Stimulated activated CD8-positive, alpha-beta memory T cell treated with anti-CD3 and anti-CD28 coated beads, Interleukin-12 subunit alpha, Interleukin-12 subunit beta, amount 100 ng/mL, for 1 hour (primary cell): ENCODE results near the gene ARMH1.

Experiments
- DNase-seq: peaks from one replicate; pipeline ENCODE4 v3.0.0-alpha.2; 2020; ENCODE audit warnings: low read depth

The ARMH1 gene

DNA sequence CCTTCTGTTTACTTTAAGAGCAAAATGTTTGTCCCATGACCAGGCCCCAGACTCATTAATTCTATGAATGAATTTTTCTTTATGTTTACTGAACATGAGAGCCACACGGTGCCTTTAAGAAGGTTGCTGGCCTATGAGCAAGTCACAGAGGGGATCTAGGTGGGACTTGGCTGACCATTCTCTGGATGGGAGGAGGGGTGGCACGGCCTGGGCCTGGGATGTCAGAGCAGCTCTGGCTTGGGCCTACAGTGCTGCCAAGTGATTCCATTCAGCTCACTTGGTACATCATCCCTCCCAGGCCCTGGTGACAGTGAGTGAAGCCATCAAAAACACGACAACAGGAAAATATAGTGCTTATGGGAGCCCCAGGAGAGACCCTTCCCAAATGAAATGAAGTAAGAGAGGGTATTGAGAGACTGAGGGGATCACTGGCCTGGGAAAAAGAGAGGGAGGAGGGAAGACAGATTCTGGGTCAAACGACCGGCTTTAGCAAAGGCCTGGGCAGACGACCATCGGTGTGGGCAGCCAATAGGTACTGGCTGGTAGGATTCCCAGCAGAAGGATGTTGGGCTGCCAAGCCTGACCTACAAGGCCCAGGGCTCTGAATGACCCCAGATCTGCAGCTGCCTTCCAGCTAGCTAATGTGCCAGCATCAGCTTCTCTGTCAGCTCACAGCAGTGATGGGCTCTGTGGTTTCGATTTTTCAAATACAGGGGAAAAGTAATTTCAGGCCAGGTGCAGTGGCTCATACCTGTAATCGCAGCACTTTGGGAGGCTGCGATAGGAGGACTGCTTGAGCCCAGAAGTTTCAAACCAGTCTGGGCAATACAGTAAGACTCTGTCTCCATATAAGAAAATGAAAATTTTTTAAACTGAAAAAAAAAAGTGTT is 3.5 kb upstream of the ARMH1 start:
- no peak for DNase-seq

DNA sequence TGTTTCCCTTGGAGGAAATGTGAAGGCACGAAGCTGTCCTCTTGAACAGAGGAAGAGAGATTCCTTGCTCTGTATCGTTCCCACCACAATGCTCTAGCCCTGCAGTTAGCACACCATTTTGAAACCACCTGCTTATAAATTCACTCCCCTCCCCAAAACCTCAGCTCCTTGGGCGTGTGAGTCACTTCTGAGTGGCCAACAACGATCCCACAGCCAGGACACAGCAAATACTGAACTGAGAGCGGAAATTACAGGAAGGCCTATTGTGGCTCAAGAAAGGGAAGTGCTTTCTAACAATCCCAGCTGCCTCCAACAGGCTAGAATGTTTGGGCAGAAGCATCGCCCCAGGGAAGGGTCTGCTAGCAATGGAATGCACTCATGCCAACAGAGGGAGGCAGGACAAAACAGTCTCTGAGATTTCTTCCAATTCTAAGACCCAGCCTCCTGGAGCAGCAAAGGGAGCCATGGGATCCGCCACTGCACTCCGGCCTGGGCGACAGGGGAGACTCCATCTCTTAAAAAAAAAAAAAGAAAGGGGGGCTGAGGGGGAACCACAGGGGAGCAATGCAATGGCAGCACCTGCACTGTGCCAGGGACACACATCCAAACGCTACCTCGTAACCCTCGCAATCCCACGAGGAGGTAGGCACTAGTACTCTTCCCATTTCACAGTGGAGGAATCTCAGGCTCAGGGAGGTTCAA is 2.1 kb upstream of the ARMH1 start:
- DNase-seq = no peak

DNA sequence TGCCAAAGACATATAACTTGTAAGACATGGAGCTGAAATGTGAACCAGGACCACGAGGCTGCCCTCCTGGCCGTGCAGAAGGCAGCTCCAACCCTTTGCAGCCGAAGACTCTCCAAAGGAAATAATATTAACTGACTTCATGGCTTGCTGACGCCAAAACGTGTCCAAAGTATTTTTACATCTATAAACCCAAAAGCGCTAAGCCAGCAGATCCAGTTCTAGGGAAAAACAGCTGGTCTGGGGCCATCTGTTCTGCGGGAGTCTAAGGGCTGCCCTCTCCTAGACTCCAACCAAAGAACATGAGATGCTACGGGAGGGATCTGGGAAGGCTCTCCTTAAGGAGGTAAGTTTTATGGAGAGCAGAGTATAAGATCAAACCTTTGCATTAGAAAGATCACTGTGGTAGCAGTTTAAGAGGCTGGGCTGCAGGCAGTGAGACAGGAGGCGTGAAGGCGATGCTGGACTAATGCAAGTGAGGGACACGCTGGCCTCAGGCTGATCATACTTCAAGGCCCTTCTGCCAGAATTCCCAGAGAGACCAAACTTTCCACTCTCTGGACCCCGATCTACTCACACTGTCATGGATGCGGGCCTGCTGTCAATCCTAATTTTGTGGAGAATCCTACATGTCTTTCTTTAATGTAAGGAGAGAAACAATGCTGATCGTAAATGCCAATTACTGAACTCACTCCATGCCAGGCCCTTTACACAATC is 1.4 kb upstream of the ARMH1 start:
- DNase-seq = no peak

DNA sequence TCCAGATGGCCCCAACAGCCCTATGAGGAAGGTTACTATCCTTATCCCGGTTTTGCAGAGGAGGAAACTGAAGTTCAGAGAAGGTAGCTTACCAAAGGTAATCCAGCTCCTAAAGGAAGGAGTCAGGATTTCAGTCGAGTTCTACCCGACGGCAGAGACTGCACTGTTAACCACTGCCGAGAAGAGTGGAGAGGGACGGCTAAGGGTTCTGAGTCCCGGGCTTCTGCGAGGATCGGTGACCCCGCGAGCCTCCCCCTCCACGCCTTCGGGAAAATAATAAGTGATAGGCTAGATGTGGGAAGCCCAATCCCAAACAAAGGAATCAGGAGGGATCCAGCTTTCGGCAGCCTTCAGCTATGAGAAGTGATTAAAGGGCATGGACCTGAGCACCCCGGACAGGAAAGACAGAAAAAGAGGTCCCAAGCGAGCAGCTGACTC is 820 bp upstream of the ARMH1 start:
- DNase-seq = no peak

DNA sequence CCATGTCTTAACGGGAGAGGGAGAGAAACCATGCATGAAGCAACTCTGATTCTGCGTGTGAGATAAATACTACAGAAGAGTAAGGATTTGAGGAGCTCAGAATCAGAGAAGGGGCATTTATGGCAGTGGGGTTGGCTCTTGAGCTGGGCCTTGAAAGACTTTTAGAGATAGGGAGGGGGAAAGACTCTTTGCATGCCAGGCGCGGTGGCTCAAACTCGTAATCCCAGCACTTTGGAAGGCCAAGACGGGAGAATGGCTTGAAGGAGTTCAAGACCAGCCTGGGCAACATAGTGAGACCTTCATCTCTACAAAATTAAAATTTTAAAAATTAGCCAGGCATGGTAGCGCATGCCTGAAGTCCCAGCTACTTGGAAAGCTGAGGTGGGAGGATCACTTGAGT is 672 bp downstream of the ARMH1 start:
- DNase-seq = no peak

DNA sequence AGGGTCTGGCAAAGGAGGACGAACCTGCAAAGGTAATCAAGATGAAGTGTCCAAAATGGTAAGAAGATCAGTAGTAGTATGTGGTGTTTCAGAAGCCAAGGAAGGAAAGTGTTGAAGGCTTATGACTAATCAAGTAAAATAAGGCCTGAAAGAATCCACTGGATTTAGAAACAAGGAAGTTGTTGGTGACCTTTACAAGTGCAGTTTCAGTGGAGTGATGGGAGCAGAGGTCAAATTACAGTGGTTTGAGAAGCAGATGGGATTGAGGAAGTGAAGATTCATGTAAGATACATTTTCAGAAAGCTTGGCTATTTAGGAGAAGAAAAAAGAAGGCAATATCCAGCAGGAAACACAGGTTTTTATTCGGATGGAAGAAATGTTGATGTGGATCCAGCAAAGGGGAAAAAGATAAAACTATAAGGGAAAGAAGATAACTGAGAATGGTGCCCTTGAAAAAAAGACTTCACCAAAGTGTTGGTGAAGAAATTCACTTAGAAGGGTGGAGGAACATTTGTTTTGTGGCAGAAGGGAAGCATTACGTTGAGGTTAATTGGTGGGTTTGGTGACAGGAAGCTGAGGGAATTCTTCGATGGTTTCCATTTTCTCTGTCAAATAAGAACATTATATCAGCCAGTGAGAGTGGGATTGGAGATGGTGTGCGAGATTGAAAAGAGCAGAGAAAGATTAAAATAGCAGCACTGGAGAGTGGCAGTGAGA is 2.1 kb downstream of the ARMH1 start:
- DNase-seq = no peak

DNA sequence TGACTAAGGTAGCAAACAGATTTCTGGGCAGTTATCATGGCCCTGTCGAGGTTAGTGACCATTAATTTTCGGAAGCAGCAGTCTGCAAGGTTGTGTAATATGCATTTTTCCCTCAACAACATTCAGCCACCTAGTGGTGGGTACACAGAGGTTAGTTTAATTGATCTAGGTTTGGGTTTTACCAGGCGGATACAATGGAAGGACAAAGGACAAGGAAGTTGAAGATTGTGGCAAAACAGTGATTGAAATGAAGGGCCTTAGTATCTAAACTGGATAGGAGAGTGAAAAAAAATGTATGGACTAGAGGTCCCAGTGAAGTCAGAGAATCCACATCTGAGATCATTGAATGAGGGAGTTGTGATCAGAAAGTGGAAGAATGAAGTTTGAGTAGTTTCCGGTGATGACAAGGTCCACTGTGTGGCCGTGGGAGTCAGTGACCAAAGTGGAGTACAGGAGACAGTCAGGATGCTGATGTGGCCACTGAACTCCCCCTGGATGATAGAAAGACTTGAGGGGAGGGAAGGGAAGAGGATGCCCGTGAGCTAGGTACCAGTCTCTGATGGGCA is 2.8 kb downstream of the ARMH1 start:
- DNase-seq = no peak

DNA sequence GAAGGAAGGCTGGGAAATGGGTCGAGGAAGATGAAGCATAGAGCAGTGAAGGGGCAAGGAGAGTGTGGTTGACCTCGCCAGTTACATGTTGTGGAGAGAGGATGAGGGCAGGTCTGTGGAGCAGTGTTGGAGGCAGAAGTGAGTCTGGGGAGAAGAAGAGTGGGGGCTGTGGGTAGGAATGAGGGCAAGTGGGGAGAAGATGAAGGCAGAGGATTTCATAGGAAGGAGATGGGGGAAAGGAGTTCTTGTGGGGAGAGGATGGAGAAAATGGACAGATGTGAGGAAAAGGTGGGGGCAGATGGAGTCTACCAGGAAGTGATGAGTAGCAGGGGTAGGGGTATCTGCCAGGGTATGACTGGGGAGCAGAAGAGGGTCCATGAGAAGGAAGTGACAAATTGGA is 3.6 kb downstream of the ARMH1 start:
- DNase-seq = no peak

DNA sequence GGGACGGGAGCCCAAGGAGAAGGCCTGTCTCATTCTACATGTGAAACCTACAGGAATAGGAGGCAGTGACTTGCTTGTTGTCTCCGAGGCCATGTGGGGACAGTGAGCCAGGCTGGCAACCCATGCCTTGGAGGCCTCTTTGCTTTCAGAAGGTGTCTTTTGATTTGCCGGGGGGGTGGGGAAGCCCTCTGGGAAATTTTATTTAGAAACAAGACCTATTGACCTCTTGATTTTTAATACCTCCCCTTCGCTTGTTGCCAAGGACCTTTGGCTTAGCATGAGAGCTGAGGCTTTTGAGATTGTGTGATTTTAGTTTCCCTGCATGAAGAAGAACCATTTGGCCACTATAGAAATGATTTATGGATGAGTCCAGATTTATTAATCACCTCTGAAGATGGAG is 4.1 kb downstream of the ARMH1 start:
- no peak for DNase-seq

DNA sequence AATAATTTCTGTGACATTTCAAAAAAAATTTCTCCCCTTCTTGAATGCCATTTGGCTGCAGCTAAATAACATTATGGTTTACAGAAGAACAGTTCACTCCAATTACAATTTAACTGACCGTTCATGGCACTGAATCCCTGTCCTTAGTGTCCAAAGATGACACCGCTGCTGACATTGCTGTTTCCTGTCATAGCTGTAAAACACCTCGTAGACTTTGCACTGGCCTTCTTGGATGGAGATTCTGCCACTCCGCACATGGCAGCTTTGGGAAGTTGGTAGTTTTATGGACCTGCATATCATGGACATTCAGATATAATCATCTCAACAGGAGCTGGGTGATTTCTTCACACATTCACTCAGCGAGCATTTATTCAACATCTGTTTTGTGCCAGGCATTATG is 5.0 kb downstream of the ARMH1 start:
- no peak for DNase-seq

DNA sequence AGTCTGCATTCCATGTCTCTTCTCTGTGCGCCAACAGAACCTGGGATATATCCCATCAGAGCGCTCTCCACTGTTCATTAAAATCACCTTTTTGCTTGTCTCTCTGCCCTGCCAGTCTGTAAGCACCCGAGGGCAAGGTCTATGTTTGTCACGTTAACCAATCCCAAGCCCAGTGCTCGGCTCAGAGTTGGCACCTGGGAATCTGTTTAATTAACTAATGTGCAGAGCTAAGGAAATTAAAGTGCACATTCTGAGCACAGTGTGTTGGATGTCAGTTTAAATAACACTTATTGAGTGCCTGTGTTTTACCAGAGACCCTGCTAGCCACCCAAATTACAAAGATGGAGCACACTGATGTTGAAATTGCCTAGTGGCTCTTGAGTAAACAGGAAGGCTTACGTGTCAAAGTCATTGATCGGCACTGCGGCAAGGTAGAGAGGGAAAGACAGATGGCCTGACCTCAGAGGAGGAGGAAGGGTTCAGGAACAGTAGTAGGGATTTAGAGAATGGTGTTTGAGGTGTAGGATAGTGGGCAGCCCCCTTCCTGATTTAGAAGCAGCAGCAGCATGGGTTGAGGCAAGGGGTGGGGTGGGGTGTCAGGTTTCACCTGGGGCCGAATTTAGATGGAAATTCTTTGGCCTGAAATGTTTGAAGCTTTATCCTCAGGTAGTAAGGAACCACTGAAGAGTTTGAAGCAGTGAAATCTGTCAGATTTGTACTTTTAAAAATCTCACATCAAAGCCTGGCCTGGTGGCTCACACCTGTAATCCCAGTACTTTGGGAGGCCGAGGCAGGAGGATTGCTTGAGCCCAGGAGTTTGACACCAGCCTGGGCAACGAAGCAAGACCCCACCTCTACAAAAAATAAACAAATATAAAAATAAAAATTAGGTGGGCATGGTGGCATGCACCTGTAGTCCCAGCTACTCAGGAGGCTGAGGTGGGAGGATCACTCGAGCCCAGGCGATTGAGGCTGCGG is 7.7 kb downstream of the ARMH1 start:
- no peak for DNase-seq

DNA sequence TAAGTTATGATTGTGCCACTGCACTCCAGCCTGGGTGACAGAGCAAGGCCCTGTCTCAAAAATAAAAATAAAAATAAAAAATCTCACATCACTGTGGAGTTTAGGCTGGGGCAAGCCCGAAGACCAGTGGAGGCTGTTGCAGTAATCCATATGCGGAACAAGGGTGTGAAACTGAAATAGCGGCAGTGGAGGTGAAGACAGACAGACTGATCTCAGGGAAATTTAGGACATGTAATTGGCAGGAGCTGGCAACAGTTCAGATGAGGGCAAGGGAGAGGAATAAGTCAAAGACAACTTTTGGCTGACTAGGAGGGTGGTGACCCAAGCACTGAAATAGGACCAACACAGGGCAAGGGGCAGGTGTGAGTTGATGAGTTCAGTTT is 8.4 kb downstream of the ARMH1 start:
- DNase-seq = no peak

DNA sequence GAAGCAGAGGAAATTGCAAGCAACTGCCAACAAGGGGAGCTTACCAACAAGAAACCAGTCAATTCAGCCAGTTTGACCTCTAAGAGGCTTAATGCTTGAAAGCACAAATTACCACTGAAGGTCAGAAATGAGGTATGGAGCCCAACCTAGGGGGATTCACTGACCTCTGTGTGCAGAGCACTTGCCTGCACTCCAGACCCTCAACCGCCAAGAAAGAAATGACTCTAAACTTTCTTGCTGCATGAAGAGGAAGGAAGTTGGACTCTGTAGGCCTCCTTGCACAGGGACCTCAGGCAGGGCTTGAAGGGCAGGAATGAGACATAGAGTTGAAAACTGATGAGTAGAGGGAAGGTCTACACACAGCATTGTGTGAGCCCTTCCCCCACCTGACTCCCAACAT is 10.0 kb downstream of the ARMH1 start:
- no peak for DNase-seq

DNA sequence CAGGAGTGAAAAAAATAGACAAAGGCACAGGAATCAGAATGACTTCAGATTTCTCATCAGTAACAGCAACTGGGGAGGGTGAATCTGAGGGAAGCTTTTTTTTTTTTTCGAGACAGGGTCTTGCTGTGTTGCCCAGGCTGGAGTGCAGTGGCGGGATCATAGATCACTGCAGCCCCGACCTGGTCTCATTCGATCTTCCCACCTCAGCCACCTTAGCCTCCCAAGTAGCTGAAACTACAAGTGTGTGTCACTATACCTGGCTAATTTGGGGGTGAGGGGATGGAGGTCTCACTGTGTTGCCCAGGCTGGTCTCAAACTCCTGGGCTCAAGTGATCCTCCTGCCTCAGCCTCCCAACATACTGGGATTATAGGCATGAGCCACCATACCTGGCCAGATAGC is 10.7 kb downstream of the ARMH1 start:
- DNase-seq = no peak

DNA sequence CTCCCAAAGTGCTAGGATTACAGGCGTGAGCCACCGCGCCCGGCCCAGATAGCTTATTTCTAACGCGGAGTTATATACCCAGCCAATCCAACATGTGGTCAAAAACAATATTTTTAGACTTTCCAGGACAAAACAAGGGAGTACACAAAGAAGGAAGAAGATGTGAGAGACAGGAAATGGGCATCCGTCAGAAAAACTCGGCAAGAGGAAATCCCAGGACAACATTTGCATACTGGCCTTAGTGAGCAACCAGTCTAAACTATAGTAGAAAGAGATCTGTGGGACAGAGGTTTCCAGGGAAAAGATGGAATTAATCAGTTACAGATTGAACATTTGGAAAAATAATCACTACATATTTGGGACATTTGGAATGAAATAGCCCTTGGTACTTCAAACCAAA is 11.4 kb downstream of the ARMH1 start:
- no peak for DNase-seq

DNA sequence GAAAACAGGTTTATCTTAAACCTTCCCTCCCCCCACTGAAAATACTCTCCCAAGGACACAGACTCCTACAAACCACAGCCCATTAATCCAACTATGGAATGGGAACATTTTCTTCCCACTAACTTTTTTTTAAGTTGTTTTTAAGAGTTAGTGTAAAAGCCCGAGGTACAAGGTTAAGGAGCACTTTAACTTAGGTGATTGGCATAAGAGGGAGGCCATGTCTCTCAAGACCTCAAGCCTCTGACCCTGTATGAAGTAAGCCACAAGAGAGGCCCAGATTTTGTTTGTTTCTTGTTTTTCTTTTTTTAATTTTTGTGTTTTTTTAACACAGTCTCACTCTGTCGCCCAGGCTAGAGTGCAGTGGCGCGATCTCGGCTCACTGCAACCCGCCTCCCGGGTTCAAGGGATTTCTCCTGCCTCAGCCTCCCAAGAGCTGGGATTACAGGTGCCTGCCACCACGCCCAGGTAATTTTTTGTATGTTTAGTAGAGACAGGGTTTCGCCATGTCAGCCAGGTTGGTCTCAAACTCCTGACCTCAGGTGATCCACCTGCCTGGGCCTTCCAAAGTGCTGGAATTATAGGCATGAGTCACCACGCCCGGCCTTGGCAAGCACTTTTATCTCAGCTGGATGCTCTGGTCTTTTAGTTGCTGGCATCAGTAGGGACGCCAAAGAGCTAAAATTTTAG is 14.4 kb downstream of the ARMH1 start:
- no peak for DNase-seq

DNA sequence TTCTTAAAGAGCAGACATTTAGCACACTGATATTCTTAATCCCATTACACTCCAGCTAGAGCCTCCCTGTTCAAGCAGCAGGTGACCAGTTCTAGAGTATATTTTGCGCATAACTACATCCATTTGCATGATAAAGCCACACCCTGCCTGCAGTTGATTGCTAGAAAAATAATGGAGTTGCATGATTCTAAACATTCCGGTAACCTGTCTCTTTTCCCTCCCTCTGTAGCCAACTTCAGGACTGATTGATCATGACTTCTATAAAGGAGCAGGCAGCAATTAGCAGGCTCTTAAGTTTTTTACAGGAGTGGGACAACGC is 14.9 kb downstream of the ARMH1 start:
- DNase-seq = no peak

DNA sequence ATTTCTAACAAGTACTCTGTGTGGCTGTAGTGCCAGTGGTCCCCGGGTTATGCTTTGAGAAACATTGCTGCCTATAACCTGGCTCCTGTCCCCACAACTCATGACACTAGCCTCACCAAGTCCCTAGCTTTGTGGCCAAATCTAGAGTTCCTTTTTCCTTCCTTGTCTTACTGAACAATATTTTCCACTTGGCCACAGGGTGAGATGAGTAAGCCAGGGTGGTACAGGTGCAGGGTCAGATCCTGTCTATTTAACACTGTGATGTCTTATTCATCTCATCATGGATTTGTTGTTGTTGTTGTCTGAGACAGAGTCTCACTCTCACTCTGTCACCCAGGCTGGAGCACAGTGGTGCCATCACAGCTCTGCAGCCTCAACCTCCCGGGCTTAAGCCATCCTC is 18.6 kb downstream of the ARMH1 start:
- DNase-seq = no peak

DNA sequence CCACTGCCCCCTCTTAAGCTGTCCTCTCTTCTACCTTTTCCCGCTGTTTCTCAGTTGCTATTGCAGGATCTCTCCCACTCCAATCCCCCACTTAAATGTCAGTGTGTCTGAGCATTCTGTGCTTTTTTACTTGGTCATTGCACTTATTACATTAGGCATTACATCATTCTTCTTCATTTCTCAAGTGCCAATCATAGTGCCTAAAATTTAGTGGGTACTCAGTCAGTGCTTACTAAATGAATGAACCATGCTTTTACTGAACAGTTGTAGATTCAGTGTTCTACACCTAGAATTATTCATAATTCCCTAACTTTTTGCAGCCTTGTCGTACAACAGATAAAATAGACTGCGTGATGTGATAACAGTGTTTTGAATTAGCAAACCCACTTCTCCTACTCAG is 19.4 kb downstream of the ARMH1 start:
- no peak for DNase-seq

DNA sequence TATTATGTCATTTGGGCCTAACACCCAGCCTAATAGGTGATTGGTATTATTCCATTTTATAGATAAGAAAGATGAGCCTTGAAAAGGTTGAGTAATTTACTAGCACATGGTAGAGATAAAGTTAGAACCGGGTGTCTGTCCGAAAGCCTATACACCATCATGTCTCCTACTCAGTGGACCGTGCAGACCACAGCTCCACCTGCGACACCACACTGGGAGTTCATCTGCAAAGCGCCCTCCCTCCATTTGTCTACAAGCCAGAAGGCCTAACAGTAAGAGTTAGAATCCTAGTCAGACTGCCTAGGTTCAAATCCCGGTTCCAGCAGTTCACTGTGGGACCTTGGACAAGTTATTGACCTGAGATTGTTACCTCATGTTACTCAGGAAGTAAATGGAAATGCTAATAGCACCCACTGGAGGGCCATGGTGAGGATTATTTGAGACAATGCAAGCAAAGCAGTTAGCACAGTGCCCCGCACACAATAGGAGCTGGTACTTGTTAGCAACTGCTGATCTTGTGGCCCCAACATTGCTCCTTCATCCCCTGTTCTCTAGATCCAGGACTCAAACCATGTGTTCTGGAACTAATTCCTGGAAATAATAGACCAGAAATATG is 20.5 kb downstream of the ARMH1 start:
- no peak for DNase-seq
